Mesothelial cell of epicardium (in vitro differentiated cells): ENCODE results near the gene IFT122. TPM values are rescaled to one million over a fixed set of nuclear protein-coding genes. Genes with fewer than 3 reads are reported as not detected.

Experiments used
- DNase-seq, 2 experiments: peaks; one replicate each; pipeline ENCODE4 v3.0.0; 2021; ENCODE audit warnings: low spot score in 2 of 2; ENCODE audit not compliant: unreplicated experiment in 2 of 2
- H3K27ac Mint-ChIP-seq: 2 replicates; pipeline ENCODE4 v1.8.0; 2021; ENCODE audit warnings: mixed read lengths
- H3K27me3 Mint-ChIP-seq: 2 replicates; pipeline ENCODE4 v1.8.0; 2021; ENCODE audit warnings: low read depth, mixed read lengths
- H3K36me3 Mint-ChIP-seq: 2 replicates; pipeline ENCODE4 v1.8.0; 2021; ENCODE audit warnings: mixed read lengths
- H3K4me1 Mint-ChIP-seq: 2 replicates; pipeline ENCODE4 v1.8.0; 2021; ENCODE audit warnings: mixed read lengths
- H3K4me3 Mint-ChIP-seq: 2 replicates; pipeline ENCODE4 v1.8.0; 2021; ENCODE audit warnings: mild to moderate bottlenecking, moderate library complexity, mixed read lengths
- H3K9me3 Mint-ChIP-seq: 2 replicates; pipeline ENCODE4 v1.8.0; 2021; ENCODE audit warnings: mixed read lengths
- CTCF ChIP-seq: fragments of 200-600 bp; sonication (generic); IDR thresholded peaks from one replicate; pipeline ENCODE4 v1.5.0; 2021; ENCODE audit warnings: antibody characterized with exemption; ENCODE audit not compliant: unreplicated experiment
- total RNA-seq: library from RNA; stranded (reverse); gene quantifications from 3 replicates; pipeline ENCODE4 v1.2.1, GENCODE V29; 2021

IFT122 gene
- total RNA-seq, 1 donor from 2014 or later = 48.0 TPM

DNA sequence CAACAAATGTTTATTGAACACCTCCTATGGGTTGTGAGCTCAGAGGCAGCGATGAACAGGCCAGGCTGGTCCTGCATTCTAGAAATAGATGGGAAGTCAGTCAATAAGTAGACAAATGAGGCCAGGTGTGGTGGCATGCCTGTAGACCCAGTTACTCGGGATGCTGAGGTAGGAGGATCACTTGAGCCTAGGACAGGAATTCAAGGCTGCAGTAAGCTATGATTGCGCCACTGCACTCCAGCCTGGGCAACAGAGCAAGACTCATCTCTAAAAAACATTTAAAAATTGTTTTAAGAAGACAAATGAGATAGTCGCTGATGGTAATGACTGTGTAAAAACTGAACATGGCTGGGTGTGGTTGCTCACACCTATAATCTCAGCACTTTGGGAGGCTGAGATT lies 84.1 kb downstream of the IFT122 start:
- no peak for TF ChIP-seq CTCF
- Mint-ChIP-seq H3K27me3 (no peaks in the 10 kb centered on the region), H3K4me1 (peaks cover 2% of the 10 kb centered on the region), H3K4me3 (no peak overlapping the region), H3K36me3 (no peaks in the 10 kb centered on the region), H3K27ac (no peak overlapping the region), H3K9me3 (no peaks in the 10 kb centered on the region)
- no peak for DNase-seq

GRCh38 chr3:129525341-129525968 lies 85.4 kb downstream of the IFT122 start:
- Mint-ChIP-seq H3K9me3 (no peaks in the 10 kb centered on the region), H3K4me3 (no peak overlapping the region), H3K27ac (no peak overlapping the region), H3K27me3 (no peaks in the 10 kb centered on the region), H3K36me3 (no peaks in the 10 kb centered on the region), H3K4me1 (peaks cover 11% of the 10 kb centered on the region)
- no peak for TF ChIP-seq CTCF
- DNase-seq = no peak

DNA sequence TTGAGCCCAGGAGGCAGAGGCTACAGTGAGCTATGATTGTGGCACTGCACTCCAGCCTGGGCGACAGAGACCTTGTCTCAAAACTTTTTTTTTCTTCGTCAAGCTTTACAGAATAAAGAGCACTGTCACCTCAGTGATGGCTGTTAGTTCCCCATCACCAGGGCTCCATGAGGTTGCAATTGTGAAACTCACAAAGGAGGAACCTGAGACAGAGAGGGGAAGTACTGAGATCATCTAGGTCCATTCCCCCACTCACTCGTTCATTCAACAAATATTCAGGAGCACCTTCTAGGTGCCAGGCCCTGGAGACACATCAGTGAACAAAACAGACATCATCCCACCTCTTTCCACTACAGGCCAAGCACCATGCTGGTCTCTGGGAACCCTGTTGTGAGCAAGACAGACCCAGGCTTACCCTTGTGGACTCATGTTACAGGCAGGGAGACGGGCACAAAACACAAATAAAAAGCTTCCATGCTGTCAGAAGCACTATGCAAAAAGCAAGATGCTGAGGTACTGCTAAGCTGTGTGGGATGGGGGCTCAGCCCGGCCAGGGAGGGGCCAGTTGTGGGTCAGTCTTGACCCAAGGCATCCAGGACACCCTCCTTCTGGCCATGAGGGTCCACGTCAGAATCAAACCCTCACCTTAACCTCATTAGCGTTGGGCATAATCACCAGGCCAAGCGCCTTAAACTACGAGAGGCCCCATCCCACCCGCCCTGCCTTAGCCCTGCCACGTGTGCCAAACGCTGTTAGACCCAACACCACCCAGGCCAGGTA lies 86.3 kb downstream of the IFT122 start:
- no peak for TF ChIP-seq CTCF
- H3K4me1 Mint-ChIP-seq = peaks cover 13% of the 10 kb centered on the region
- no peak overlapping the region for H3K27ac Mint-ChIP-seq
- no peaks in the 10 kb centered on the region for H3K36me3 Mint-ChIP-seq
- no peaks in the 10 kb centered on the region for H3K27me3 Mint-ChIP-seq
- no peak for DNase-seq
- no peaks in the 10 kb centered on the region for H3K9me3 Mint-ChIP-seq
- no peak overlapping the region for H3K4me3 Mint-ChIP-seq

DNA sequence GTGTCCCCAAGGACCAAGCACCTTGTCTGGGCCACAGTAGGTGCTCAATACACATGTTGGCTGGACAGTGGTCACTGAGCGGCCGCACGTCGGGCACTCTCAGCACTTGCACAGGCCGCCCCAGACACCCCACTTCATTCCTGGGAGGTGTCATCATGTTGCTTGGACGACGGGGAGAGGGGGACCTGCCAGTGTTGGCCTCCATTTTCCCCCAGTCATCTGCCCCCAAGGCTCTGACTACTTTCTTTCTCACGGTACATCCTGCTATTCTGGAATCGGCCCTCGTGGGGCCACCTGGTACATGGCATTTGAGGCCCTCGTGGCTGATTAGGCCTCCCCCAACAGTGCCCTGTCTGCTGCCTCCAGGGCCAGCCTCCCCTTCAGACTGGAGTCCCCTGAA lies 87.2 kb downstream of the IFT122 start:
- Mint-ChIP-seq H3K4me3 (no peak overlapping the region), H3K36me3 (no peaks in the 10 kb centered on the region), H3K9me3 (no peaks in the 10 kb centered on the region), H3K27me3 (no peaks in the 10 kb centered on the region), H3K27ac (no peak overlapping the region), H3K4me1 (peaks cover 15% of the 10 kb centered on the region)
- TF ChIP-seq CTCF = no peak
- DNase-seq = no peak

DNA sequence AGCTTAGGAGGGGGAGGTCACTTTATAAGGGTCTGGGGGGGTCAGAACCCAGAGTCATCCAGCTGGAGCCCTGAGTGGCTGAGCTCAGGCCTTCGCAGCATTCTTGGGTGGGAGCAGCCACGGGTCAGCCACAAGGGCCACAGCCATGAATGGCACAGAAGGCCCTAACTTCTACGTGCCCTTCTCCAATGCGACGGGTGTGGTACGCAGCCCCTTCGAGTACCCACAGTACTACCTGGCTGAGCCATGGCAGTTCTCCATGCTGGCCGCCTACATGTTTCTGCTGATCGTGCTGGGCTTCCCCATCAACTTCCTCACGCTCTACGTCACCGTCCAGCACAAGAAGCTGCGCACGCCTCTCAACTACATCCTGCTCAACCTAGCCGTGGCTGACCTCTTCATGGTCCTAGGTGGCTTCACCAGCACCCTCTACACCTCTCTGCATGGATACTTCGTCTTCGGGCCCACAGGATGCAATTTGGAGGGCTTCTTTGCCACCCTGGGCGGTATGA lies 88.6 kb downstream of the IFT122 start, which contains the start of gene RHO:
Gene RHO (plus strand): TSS at position 51 of the 512 bp plus-strand sequence. CDS start 95 bp downstream, at position 146.
- Mint-ChIP-seq H3K9me3 (no peaks in the 10 kb centered on the region), H3K4me1 (peaks cover 15% of the 10 kb centered on the region), H3K27ac (no peak within 1 kb of the TSS), H3K36me3 (no peaks in the 10 kb centered on the region), H3K27me3 (no peaks in the 10 kb centered on the region), H3K4me3 (no peak within 1 kb of the TSS)
- TF ChIP-seq CTCF = no peak
- DNase-seq = no peak
